Prostate gland (tissue), 2 donors: ENCODE results near the gene EXOSC7. TPM values are rescaled to one million over a fixed set of nuclear protein-coding genes. Genes with fewer than 3 reads are reported as not detected.

ENCODE experiments used
- DNase-seq: peaks from one replicate; pipeline ENCODE4 v3.0.0-alpha.2; 2019; ENCODE audit warnings: low spot score
- H3K27ac ChIP-seq, 2 donors: fragments of 200-600 bp; sonication (generic); 2 replicates each; pipeline ENCODE4 v1.5.1; 2017 to 2019
- H3K27me3 ChIP-seq: fragments of 200-600 bp; sonication (generic); replicated peaks from 2 replicates; pipeline ENCODE4 v1.5.1; 2019; ENCODE audit not compliant: insufficient read depth
- H3K36me3 ChIP-seq, 2 donors: fragments of 200-600 bp; sonication (generic); 1 replicate in 1 of 2; 2 replicates in 1 of 2; pipeline versions ENCODE4 v1.5.1 to v1.8.1; 2017 to 2019
- H3K4me1 ChIP-seq: fragments of 200-600 bp; sonication (generic); replicated peaks from 2 replicates; pipeline ENCODE4 v1.5.1; 2019
- H3K4me3 ChIP-seq, 2 donors: fragments of 200-600 bp; sonication (generic); 2 replicates each; pipeline ENCODE4 v1.5.1; 2017 to 2019
- H3K9me3 ChIP-seq: fragments of 200-600 bp; sonication (generic); 2 replicates; pipeline ENCODE4 v1.5.1; 2017
- CTCF ChIP-seq, 4 experiments: fragments of 200-600 bp in 2 of 4; fragments of 450-650 bp in 2 of 4; sonication (generic) in 2 of 4; IDR thresholded peaks; 1 replicate in 3 of 4; 2 replicates in 1 of 4; pipeline ENCODE4 v1.5.1; 2016 to 2019; ENCODE audit warnings: antibody characterized with exemption in 4 of 4, mild to moderate bottlenecking in 2 of 4, moderate library complexity in 2 of 4
- POLR2A ChIP-seq: fragments of 450-650 bp; IDR thresholded peaks from one replicate; pipeline ENCODE4 v1.6.1; 2016; ENCODE audit warnings: antibody characterized with exemption, mild to moderate bottlenecking
- POLR2AphosphoS5 ChIP-seq: sonication (generic); formaldehyde crosslinking; IDR thresholded peaks from one replicate; pipeline ENCODE4 v1.6.1; 2017; ENCODE audit warnings: antibody characterized with exemption
- WGBS: methylation state at CpG from one replicate; pipeline ENCODE4 v1.1.5; 2018; 5-methylcytosine and 5-hydroxymethylcytosine counted together
- intact Hi-C: fragments of 100-400 bp; cut with DNase I; formaldehyde crosslinking; loops from one replicate; pipeline ENCODE4 v1.14.2; 2022
- total RNA-seq, 2 donors: library from RNA; depleted of rRNA; stranded (reverse); fragments of >200 nt; gene quantifications; one replicate each; pipeline ENCODE4 v1.1.0, GENCODE V29; 2016

EXOSC7 gene
- total RNA-seq, 2 donors from 2014 or later = 55.2 to 56.2 TPM

GRCh38 chr3:45034612-45035252 is 58.7 kb downstream of the EXOSC7 start:
- H3K9me3 ChIP-seq = no peaks in the 10 kb centered on the region
- H3K4me1 ChIP-seq = no peaks in the 10 kb centered on the region
- H3K27ac ChIP-seq = no peak overlapping the region
- no peaks in the 10 kb centered on the region for H3K36me3 ChIP-seq
- TF ChIP-seq CTCF (IDR thresholded peaks at IDR 0.05) = no peak
- TF ChIP-seq POLR2AphosphoS5 = no peak
- no peak for TF ChIP-seq POLR2A
- DNase-seq = no peak
- no peak overlapping the region for H3K4me3 ChIP-seq
- no peaks in the 10 kb centered on the region for H3K27me3 ChIP-seq
- intact Hi-C loops = loop anchor here (5.0 kb wide), 3 partner anchors 57 to 623 kb away; partner anchors contain the start of genes EXOSC7, TMEM158 and ZDHHC3
- WGBS = 74% methylated on average over 3 of the region's 3 CpGs

GRCh38 chr3:45035441-45036301 is 59.6 kb downstream of the EXOSC7 start:
- no peaks in the 10 kb centered on the region for H3K9me3 ChIP-seq
- no peaks in the 10 kb centered on the region for H3K4me1 ChIP-seq
- H3K36me3 ChIP-seq = no peaks in the 10 kb centered on the region
- H3K4me3 ChIP-seq = peak overlapping the region; percentile 3 to 14
- no peak overlapping the region for H3K27ac ChIP-seq
- DNase-seq = peak; percentile 12
- WGBS = 27% methylated on average over 64 of the region's 64 CpGs
- no peaks in the 10 kb centered on the region for H3K27me3 ChIP-seq
- intact Hi-C loops = loop anchor here (5.0 kb wide), 3 partner anchors 58 to 622 kb away; partner anchors contain the start of genes EXOSC7, TMEM158 and ZDHHC3
- TF ChIP-seq POLR2AphosphoS5 = no peak
- TF ChIP-seq CTCF (IDR thresholded peaks at IDR 0.05) = peak in 1 of 4 experiments; percentile 8

GRCh38 chr3:45037720-45038455 is 61.8 kb downstream of the EXOSC7 start:
- Histone ChIP-seq H3K27ac (no peak overlapping the region), H3K27me3 (no peaks in the 10 kb centered on the region), H3K4me3 (no peak overlapping the region), H3K36me3 (no peaks in the 10 kb centered on the region), H3K9me3 (no peaks in the 10 kb centered on the region), H3K4me1 (no peaks in the 10 kb centered on the region)
- DNase-seq = peak; percentile 94
- WGBS = 1% methylated on average over 11 of the region's 11 CpGs
- peak; percentile 83 for TF ChIP-seq POLR2AphosphoS5
- no peak for TF ChIP-seq POLR2A
- peak; percentile 82 to 99 (median 96) for TF ChIP-seq CTCF (IDR thresholded peaks at IDR 0.05)
- intact Hi-C loops = loop anchor here (5.0 kb wide), 3 partner anchors 61 to 619 kb away; partner anchors contain the start of genes EXOSC7, TMEM158 and ZDHHC3

- intact Hi-C loops = loop anchor here (2.0 kb wide), 2 partner anchors 169 to 457 kb away; no protein-coding TSS in a partner anchor
- TF ChIP-seq CTCF (IDR thresholded peaks at IDR 0.05) = no peak
- no peak for TF ChIP-seq POLR2AphosphoS5
- no peak for TF ChIP-seq POLR2A
- Histone ChIP-seq H3K36me3 (no peaks in the 10 kb centered on the region), H3K4me3 (no peak overlapping the region), H3K27me3 (no peaks in the 10 kb centered on the region), H3K9me3 (no peaks in the 10 kb centered on the region), H3K4me1 (no peaks in the 10 kb centered on the region), H3K27ac (no peak overlapping the region)
- no peak for DNase-seq
- 83% methylated on average over 2 of the region's 2 CpGs for WGBS
Observed at GRCh38 chr3:45041666-45042065, 65.6 kb downstream of the EXOSC7 start.
